PC-9 (cell line): Measurements from ENCODE around the gene CCDC182. TPM values are rescaled to one million over a fixed set of nuclear protein-coding genes. Genes with fewer than 3 reads are reported as not detected.

Source experiments
- BruUV-seq: library from RNA; stranded (reverse); fragments of 400-500 nt; replicated peaks from 2 replicates; lab custom pipeline; 2021; lab: Mats Ljungman, UMichigan
- CTCF ChIA-PET: fragments of 300-600 bp; sonication (Branson Sonifier 250); formaldehyde crosslinking; loops from one replicate; lab custom pipeline; 2022; ENCODE audit warnings: antibody characterized with exemption; lab: Charles Lee
- POLR2A ChIA-PET: fragments of 300-600 bp; sonication (Branson Sonifier 250); formaldehyde crosslinking; loops from one replicate; lab custom pipeline; 2022; ENCODE audit warnings: antibody characterized with exemption; ENCODE audit not compliant: unreplicated experiment; lab: Charles Lee
- DNase-seq, 2 experiments: peaks; one replicate each; pipeline versions ENCODE4 v3.0.0 to v3.0.0-alpha.2; 2015 to 2022; ENCODE audit warnings: mixed read lengths in 1 of 2
- H2AFZ ChIP-seq: fragments of 200-600 bp; sonication (generic); 2 replicates; pipeline ENCODE4 v1.8.1; 2017; ENCODE audit warnings: antibody characterized with exemption
- H3F3A ChIP-seq: fragments of 200-600 bp; sonication (generic); 2 replicates; pipeline ENCODE4 v1.8.1; 2017; ENCODE audit warnings: antibody characterized with exemption, mild to moderate bottlenecking, low read depth; ENCODE audit not compliant: insufficient read depth
- H3K27ac ChIP-seq: fragments of 200-600 bp; sonication (generic); 2 replicates; pipeline ENCODE4 v1.6.1; 2016; ENCODE audit warnings: mixed run types
- H3K27me3 ChIP-seq: fragments of 200-600 bp; sonication (generic); 2 replicates; pipeline ENCODE4 v1.6.1; 2016; ENCODE audit warnings: low read depth, mixed run types; ENCODE audit not compliant: insufficient read depth
- H3K36me3 ChIP-seq: fragments of 200-600 bp; sonication (generic); 2 replicates; pipeline ENCODE4 v1.6.1; 2016; ENCODE audit warnings: low read depth, mixed run types
- H3K4me1 ChIP-seq: fragments of 200-600 bp; sonication (generic); replicated peaks from 2 replicates; pipeline ENCODE4 v1.6.1; 2016; ENCODE audit warnings: mixed run types; ENCODE audit not compliant: insufficient read depth
- H3K4me2 ChIP-seq: fragments of 200-600 bp; sonication (generic); 2 replicates; pipeline ENCODE4 v1.6.1; 2017; ENCODE audit warnings: mixed run types
- H3K4me3 ChIP-seq: fragments of 200-600 bp; sonication (generic); 2 replicates; pipeline ENCODE4 v1.6.1; 2016; ENCODE audit warnings: mixed run types
- H3K79me2 ChIP-seq: fragments of 200-600 bp; sonication (generic); 2 replicates; pipeline ENCODE4 v1.6.1; 2017; ENCODE audit warnings: low read depth, mixed run types
- H3K9me2 ChIP-seq: fragments of 200-600 bp; sonication (generic); 2 replicates; pipeline ENCODE4 v1.8.1; 2017; ENCODE audit warnings: mild to moderate bottlenecking; ENCODE audit not compliant: insufficient read depth
- H3K9me3 ChIP-seq: fragments of 200-600 bp; sonication (generic); 2 replicates; pipeline ENCODE4 v1.8.1; 2016; ENCODE audit warnings: low read depth; ENCODE audit not compliant: insufficient read depth
- H4K20me1 ChIP-seq: fragments of 200-600 bp; sonication (generic); 2 replicates; pipeline ENCODE4 v1.8.1; 2017; ENCODE audit not compliant: insufficient read depth
- EZH2 ChIP-seq: fragments of 200-600 bp; sonication (generic); IDR thresholded peaks from 2 replicates; pipeline ENCODE4 v1.8.0; 2017; ENCODE audit warnings: antibody characterized with exemption, low read depth
- intact Hi-C: fragments of 100-400 bp; cut with micrococcal nuclease; formaldehyde crosslinking; loops from one replicate; pipeline ENCODE4 v1.10.0; 2022; ENCODE audit not compliant: unreplicated experiment
- total RNA-seq: library from RNA; stranded (reverse); gene quantifications from 2 replicates; pipeline ENCODE4 v1.2.3, GENCODE V29; 2021
- TF ChIP-seq, protein P1 (sequence below): fragments of 200-600 bp; sonication (generic); conservative IDR thresholded peaks from 2 replicates; pipeline ENCODE4 v1.6.1; 2017; ENCODE audit warnings: mixed run types, antibody characterized with exemption, mild to moderate bottlenecking, moderate library complexity

CCDC182 gene
- total RNA-seq, 1 experiment from 2014 or later: not detected

DNA sequence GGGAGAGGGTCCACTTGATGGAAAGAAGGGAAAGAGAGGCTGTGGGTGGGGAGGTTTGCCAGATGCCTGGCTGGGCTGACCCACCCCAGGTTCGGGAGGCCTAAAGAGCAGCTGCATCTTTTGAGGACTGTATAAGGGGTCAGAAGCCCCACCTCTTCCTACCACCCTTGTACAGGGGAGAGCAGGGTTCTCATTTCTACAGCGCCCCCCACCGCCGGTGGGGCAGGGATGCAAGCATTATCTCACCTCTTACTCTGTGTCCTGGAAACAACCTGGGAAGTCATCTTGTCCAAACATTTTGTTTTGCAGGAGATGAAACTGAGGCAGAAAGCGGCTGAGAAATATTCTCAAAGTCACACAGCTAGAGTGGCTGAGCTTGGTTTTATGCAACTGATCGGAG is 22.5 kb upstream of the CCDC182 start:
- BruUV-seq: no TSS peak
- Histone ChIP-seq H3F3A (no peaks in the 10 kb centered on the region), H3K4me3 (no peak overlapping the region), H3K9me3 (no peaks in the 10 kb centered on the region), H3K27ac (no peak overlapping the region), H4K20me1 (no peaks in the 10 kb centered on the region), H3K4me1 (no peaks in the 10 kb centered on the region), H3K9me2 (no peaks in the 10 kb centered on the region; the same call in 1 of the 2 replicates), H2AFZ (no peak overlapping the region), H3K4me2 (no peak overlapping the region), H3K36me3 (no peaks in the 10 kb centered on the region), H3K79me2 (no peaks in the 10 kb centered on the region), H3K27me3 (peaks cover 93% of the 10 kb centered on the region)
- TF ChIP-seq, protein P1, sequence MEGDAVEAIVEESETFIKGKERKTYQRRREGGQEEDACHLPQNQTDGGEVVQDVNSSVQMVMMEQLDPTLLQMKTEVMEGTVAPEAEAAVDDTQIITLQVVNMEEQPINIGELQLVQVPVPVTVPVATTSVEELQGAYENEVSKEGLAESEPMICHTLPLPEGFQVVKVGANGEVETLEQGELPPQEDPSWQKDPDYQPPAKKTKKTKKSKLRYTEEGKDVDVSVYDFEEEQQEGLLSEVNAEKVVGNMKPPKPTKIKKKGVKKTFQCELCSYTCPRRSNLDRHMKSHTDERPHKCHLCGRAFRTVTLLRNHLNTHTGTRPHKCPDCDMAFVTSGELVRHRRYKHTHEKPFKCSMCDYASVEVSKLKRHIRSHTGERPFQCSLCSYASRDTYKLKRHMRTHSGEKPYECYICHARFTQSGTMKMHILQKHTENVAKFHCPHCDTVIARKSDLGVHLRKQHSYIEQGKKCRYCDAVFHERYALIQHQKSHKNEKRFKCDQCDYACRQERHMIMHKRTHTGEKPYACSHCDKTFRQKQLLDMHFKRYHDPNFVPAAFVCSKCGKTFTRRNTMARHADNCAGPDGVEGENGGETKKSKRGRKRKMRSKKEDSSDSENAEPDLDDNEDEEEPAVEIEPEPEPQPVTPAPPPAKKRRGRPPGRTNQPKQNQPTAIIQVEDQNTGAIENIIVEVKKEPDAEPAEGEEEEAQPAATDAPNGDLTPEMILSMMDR: no peak
- TF ChIP-seq EZH2: no peak
- intact Hi-C loops: no loop called here
- POLR2A ChIA-PET: no interaction called here
- no peak for DNase-seq
- CTCF ChIA-PET: no interaction called here

DNA sequence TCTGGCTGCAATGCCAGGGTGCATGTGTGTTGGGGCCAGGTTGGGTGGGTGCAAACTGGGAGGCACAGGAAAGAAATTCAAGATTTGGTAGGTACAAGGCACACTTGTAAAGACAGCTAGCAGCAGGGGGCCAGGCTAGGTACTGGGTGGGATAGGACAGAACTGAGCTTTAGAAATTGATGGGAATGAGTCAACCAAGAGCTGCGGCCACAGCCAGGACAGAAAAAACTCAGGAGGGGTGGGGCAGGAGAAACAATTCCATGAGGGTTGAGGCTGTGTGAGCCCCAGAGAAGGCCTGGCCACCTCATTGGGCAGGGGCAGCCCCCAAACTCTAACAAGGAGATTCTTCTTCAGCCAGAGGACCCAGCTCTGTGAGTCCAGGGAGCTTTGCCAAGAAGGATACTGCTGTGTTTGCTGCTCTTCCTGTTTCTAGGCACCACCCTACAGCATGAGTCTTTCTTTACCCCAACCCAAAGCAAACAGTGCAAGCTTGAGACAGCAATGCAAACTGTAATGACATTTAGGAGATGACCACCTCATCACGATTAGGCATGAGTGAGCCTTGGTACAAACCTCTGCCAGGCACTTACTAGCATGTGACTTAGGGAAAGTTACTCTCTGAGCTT is 21.3 kb upstream of the CCDC182 start:
- no peak overlapping the region for H3K4me3 ChIP-seq
- H3K9me3 ChIP-seq: no peaks in the 10 kb centered on the region
- no peak overlapping the region for H3K4me2 ChIP-seq
- H3K4me1 ChIP-seq: no peaks in the 10 kb centered on the region
- H3K27me3 ChIP-seq: peaks cover 93% of the 10 kb centered on the region
- CTCF ChIA-PET: no interaction called here
- H4K20me1 ChIP-seq: no peaks in the 10 kb centered on the region
- no peak overlapping the region for H2AFZ ChIP-seq
- no peak for DNase-seq
- TF ChIP-seq, protein P1: no peak
- TF ChIP-seq EZH2: no peak
- POLR2A ChIA-PET: no interaction called here
- H3K79me2 ChIP-seq: no peaks in the 10 kb centered on the region
- intact Hi-C loops: no loop called here
- no peaks in the 10 kb centered on the region for H3K36me3 ChIP-seq
- no peaks in the 10 kb centered on the region for H3F3A ChIP-seq
- no peak overlapping the region for H3K27ac ChIP-seq
- no peaks in the 10 kb centered on the region; the same call in 1 of the 2 replicates for H3K9me2 ChIP-seq
- no TSS peak for BruUV-seq

- H3K27ac ChIP-seq: no peak overlapping the region
- DNase-seq: no peak
- H2AFZ ChIP-seq: no peak overlapping the region
- intact Hi-C loops: no loop called here
- no TSS peak for BruUV-seq
- H3K9me3 ChIP-seq: no peaks in the 10 kb centered on the region
- no peak for TF ChIP-seq EZH2
- TF ChIP-seq, protein P1: no peak
- no peaks in the 10 kb centered on the region for H3K79me2 ChIP-seq
- ChIA-PET POLR2A (no interaction called here), CTCF (no interaction called here)
- H3K36me3 ChIP-seq: no peaks in the 10 kb centered on the region
- no peaks in the 10 kb centered on the region for H3K4me1 ChIP-seq
- H3K27me3 ChIP-seq: peaks cover 86% of the 10 kb centered on the region
- H3K4me3 ChIP-seq: no peak overlapping the region
- H4K20me1 ChIP-seq: no peaks in the 10 kb centered on the region
- H3K9me2 ChIP-seq: no peaks in the 10 kb centered on the region
- no peak overlapping the region for H3K4me2 ChIP-seq
- H3F3A ChIP-seq: no peaks in the 10 kb centered on the region
Observed at GRCh38 chr17:57762452-57763395, 17.6 kb upstream of the CCDC182 start.
